Liver (tissue), 9 donors: ENCODE results near the gene APIP. TPM values are rescaled to one million over a fixed set of nuclear protein-coding genes. Genes with fewer than 3 reads are reported as not detected.

Experiments
- DNase-seq: peaks from one replicate; pipeline ENCODE4 v3.0.0-alpha.2; 2017; ENCODE audit warnings: low spot score
- H3K27ac ChIP-seq, 2 donors: one replicate each; pipeline ENCODE4 v1.7.0; 2013; ENCODE audit warnings: inconsistent platforms in 2 of 2, low read length in 2 of 2, control low read depth in 1 of 2, low read depth in 1 of 2, mild to moderate bottlenecking in 1 of 2
- H3K27me3 ChIP-seq, 4 donors: one replicate each; pipeline versions ENCODE4 v1.6.1 to v1.7.0; 2013; ENCODE audit warnings: low read length in 3 of 4, inconsistent platforms in 1 of 4, mild to moderate bottlenecking in 1 of 4, moderate library complexity in 1 of 4; ENCODE audit not compliant: control insufficient read depth in 4 of 4, insufficient read depth in 4 of 4
- H3K36me3 ChIP-seq, 4 donors: one replicate each; pipeline versions ENCODE4 v1.6.1 to v1.7.0; 2013; ENCODE audit warnings: low read length in 3 of 4, mild to moderate bottlenecking in 3 of 4, low read depth in 1 of 4, moderate library complexity in 1 of 4; ENCODE audit not compliant: control insufficient read depth in 4 of 4, insufficient read depth in 3 of 4
- H3K4me1 ChIP-seq, 4 donors: one replicate each; pipeline versions ENCODE4 v1.6.1 to v1.7.0; 2013; ENCODE audit warnings: low read length in 3 of 4, mild to moderate bottlenecking in 3 of 4, moderate library complexity in 1 of 4; ENCODE audit not compliant: control insufficient read depth in 4 of 4, insufficient read depth in 4 of 4
- H3K4me3 ChIP-seq, 3 donors: one replicate each; pipeline versions ENCODE4 v1.6.1 to v1.7.0; 2013; ENCODE audit warnings: low read length in 3 of 3, control low read depth in 1 of 3, low read depth in 1 of 3, mild to moderate bottlenecking in 1 of 3
- H3K9ac ChIP-seq, 2 donors: one replicate each; pipeline ENCODE4 v1.7.0; 2013; ENCODE audit warnings: low read length in 2 of 2, mild to moderate bottlenecking in 2 of 2, moderate library complexity in 2 of 2, control low read depth in 1 of 2, low read depth in 1 of 2
- H3K9me3 ChIP-seq, 4 donors: one replicate each; pipeline versions ENCODE4 v1.6.1 to v1.7.0; 2013; ENCODE audit warnings: low read length in 3 of 4; ENCODE audit not compliant: control insufficient read depth in 4 of 4
- EGR1 ChIP-seq, 2 donors: IDR thresholded peaks; 2 replicates each; pipeline ENCODE4 v1.6.1; 2016 to 2018; ENCODE audit warnings: antibody characterized with exemption in 2 of 2, low read depth in 2 of 2
- FOXA1 ChIP-seq: IDR thresholded peaks from 2 replicates; pipeline ENCODE4 v1.6.1; 2016; ENCODE audit warnings: antibody characterized with exemption
- FOXA2 ChIP-seq: IDR thresholded peaks from 2 replicates; pipeline ENCODE4 v1.6.1; 2016; ENCODE audit warnings: antibody characterized with exemption
- GABPA ChIP-seq, 2 donors: IDR thresholded peaks in 1 of 2; conservative IDR thresholded peaks in 1 of 2; 2 replicates each; pipeline ENCODE4 v1.6.1; 2016; ENCODE audit warnings: antibody characterized with exemption in 2 of 2, mild to moderate bottlenecking in 1 of 2, moderate library complexity in 1 of 2
- HNF4A ChIP-seq, 2 donors: conservative IDR thresholded peaks; 2 replicates each; pipeline ENCODE4 v1.6.1; 2016; ENCODE audit warnings: antibody characterized with exemption in 2 of 2, mild to moderate bottlenecking in 2 of 2
- HNF4G ChIP-seq: IDR thresholded peaks from 2 replicates; pipeline ENCODE4 v1.6.1; 2016; ENCODE audit warnings: antibody characterized with exemption
- RAD21 ChIP-seq, 2 donors: IDR thresholded peaks; 2 replicates each; pipeline ENCODE4 v1.6.1; 2016; ENCODE audit warnings: antibody characterized with exemption in 2 of 2, mild to moderate bottlenecking in 2 of 2
- REST ChIP-seq: IDR thresholded peaks from 2 replicates; pipeline ENCODE4 v1.6.1; 2016; ENCODE audit warnings: antibody characterized with exemption, mild to moderate bottlenecking
- RXRA ChIP-seq, 2 donors: IDR thresholded peaks; 2 replicates each; pipeline ENCODE4 v1.6.1; 2017 to 2018; ENCODE audit warnings: antibody characterized with exemption in 2 of 2, mild to moderate bottlenecking in 1 of 2
- TAF1 ChIP-seq: conservative IDR thresholded peaks from 2 replicates; pipeline ENCODE4 v1.6.1; 2016; ENCODE audit warnings: antibody characterized with exemption, mild to moderate bottlenecking
- YY1 ChIP-seq: IDR thresholded peaks from 2 replicates; pipeline ENCODE4 v1.6.1; 2016; ENCODE audit warnings: antibody characterized with exemption, mild to moderate bottlenecking
- ZBTB33 ChIP-seq: IDR thresholded peaks from 2 replicates; pipeline ENCODE4 v1.6.1; 2016; ENCODE audit warnings: antibody characterized with exemption
- WGBS: extraction: QIAGEN DNeasy Blood & Tissue Kit; methylation state at CpG from one replicate; pipeline ENCODE4 v1.1.7; 2013; 5-methylcytosine and 5-hydroxymethylcytosine counted together
- polyA plus RNA-seq, 2 donors: library from polyadenylated mRNA; stranded (reverse) in 1 of 2; unstranded in 1 of 2; fragments of 200-250 nt in 1 of 2; fragments of >200 nt in 1 of 2; fragmentation: Nextera tagmentation in 1 of 2; extraction: Ambion mirVana in 1 of 2; gene quantifications; one replicate each; pipeline versions ENCODE4 v1.2.1 to v1.2.3, GENCODE V29; 2013 to 2015
- total RNA-seq, 2 donors: library from RNA; depleted of rRNA; stranded (reverse); fragments of >200 nt; gene quantifications; one replicate each; pipeline ENCODE4 v1.2.3, GENCODE V29; 2014
- TF ChIP-seq, protein P1 (sequence below): IDR thresholded peaks from 2 replicates; pipeline ENCODE4 v1.6.1; 2016; ENCODE audit warnings: antibody characterized with exemption
- donor health status: healthy.
- donor health status: healthy.
- donor health status: healthy.
- donor health status: healthy.
- donor health status: healthy.

The APIP gene
- total and polyA plus RNA-seq, 4 donors: 13.4 to 26.3 (median 16.5) TPM

DNA sequence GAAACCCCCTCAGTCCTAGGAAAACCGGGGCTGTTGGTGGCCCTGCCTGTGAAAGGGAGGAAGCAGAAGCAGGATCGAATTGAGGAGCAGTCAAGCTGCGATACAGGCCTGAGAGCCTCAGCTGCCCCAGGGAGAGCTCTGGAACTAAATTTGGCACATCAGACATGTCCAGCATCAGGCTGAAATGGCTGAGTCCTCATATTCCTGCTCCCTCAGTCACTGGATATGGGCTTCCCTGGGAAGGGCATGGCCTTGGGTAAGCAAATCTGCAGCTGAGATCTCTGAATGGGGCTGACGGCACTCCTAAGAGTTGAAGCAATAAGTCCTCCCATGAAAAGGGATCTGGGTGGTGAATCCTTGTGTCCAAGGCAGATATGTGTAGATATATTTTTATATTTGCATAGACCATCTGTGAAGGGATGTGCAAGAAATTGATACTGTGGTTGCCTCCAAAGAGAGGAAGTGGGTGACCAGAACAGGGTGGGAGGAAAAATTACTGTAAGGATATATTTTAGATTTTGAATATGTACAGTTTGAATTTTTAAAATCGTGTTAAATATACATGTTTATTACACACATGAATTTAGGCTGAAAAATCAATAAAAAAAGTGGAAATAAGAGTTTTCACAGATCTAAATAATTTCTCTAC is 45.5 kb downstream of the APIP start (continued):
- TF ChIP-seq REST: no peak
- no peak for TF ChIP-seq HNF4G
- TF ChIP-seq FOXA1: no peak
- no peak for TF ChIP-seq TAF1
- no peak for TF ChIP-seq YY1
- TF ChIP-seq, protein P1, sequence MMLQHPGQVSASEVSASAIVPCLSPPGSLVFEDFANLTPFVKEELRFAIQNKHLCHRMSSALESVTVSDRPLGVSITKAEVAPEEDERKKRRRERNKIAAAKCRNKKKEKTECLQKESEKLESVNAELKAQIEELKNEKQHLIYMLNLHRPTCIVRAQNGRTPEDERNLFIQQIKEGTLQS: no peak

DNA sequence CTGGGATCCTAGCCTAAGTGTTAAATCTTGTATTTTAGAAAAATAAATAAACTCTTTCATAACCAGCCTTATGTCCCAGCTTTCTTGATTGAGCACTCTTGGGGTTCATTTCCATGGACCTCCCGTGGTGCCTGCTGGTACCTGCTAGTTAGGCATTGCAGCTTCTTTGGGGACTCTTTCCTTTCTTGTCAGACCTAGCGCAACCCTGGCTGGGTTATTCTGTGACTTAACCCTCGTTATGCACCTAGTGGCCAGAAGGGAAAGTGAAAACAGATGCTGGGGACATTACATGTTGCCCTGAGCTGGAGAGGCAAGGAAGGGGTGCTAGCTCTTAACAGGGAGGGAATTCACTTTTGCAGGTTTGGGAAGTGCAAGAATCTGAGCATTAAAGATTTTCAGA is 46.8 kb downstream of the APIP start:
- whole genome bisulfite sequencing: 88% methylated on average over 3 of the region's 3 CpGs
- Histone ChIP-seq H3K27me3 (no peaks in the 10 kb centered on the region), H3K27ac (no peak overlapping the region)

GRCh38 chr11:34866375-34866774 is 49.8 kb downstream of the APIP start:
- no peaks in the 10 kb centered on the region for H3K27me3 ChIP-seq
- H3K9ac ChIP-seq: no peak overlapping the region
- H3K9me3 ChIP-seq: no peaks in the 10 kb centered on the region
- no peak overlapping the region for H3K27ac ChIP-seq
- no peak for DNase-seq
- H3K4me3 ChIP-seq: no peak overlapping the region
- no peaks in the 10 kb centered on the region for H3K36me3 ChIP-seq
- WGBS: 54% methylated on average over 2 of the region's 2 CpGs
- TF ChIP-seq FOXA1: no peak
- no peak for TF ChIP-seq HNF4A (conservative IDR thresholded peaks at IDR 0.05)
- TF ChIP-seq, protein P1: no peak
- TF ChIP-seq TAF1: no peak
- no peak for TF ChIP-seq HNF4G
- TF ChIP-seq RXRA (IDR thresholded peaks at IDR 0.05): no peak
- TF ChIP-seq GABPA (IDR thresholded peaks at IDR 0.05 in 1 of 2, conservative IDR thresholded peaks at IDR 0.05 in 1 of 2): no peak
- TF ChIP-seq YY1: no peak
- no peak for TF ChIP-seq FOXA2
- TF ChIP-seq RAD21 (IDR thresholded peaks at IDR 0.05): no peak
- no peaks in the 10 kb centered on the region for H3K4me1 ChIP-seq

More for the DNA sequence above, 46.8 kb downstream of the APIP start:
- no peaks in the 10 kb centered on the region for H3K36me3 ChIP-seq
- H3K9ac ChIP-seq: no peak overlapping the region
- no peaks in the 10 kb centered on the region for H3K4me1 ChIP-seq
- no peak for DNase-seq
- H3K9me3 ChIP-seq: no peaks in the 10 kb centered on the region
- TF ChIP-seq TAF1 (no peak), RAD21 (IDR thresholded peaks at IDR 0.05) (no peak), ZBTB33 (no peak), EGR1 (IDR thresholded peaks at IDR 0.05; ENCODE audit: low read depth in 2 of 2) (no peak), RXRA (IDR thresholded peaks at IDR 0.05) (no peak), FOXA2 (no peak)
- no peak overlapping the region for H3K4me3 ChIP-seq
